GM19468 (cell line): ENCODE measurements around the gene FBXW11.

Experiments used
- ATAC-seq: cut with Tn5 transposase; IDR thresholded peaks from one replicate; pipeline ENCODE4 v1.9.1; 2021; ENCODE audit warnings: mild to moderate bottlenecking, moderate library complexity, moderate number of reproducible peaks; ENCODE audit not compliant: unreplicated experiment; ENCODE audit errors: extremely low read depth

The FBXW11 gene

DNA sequence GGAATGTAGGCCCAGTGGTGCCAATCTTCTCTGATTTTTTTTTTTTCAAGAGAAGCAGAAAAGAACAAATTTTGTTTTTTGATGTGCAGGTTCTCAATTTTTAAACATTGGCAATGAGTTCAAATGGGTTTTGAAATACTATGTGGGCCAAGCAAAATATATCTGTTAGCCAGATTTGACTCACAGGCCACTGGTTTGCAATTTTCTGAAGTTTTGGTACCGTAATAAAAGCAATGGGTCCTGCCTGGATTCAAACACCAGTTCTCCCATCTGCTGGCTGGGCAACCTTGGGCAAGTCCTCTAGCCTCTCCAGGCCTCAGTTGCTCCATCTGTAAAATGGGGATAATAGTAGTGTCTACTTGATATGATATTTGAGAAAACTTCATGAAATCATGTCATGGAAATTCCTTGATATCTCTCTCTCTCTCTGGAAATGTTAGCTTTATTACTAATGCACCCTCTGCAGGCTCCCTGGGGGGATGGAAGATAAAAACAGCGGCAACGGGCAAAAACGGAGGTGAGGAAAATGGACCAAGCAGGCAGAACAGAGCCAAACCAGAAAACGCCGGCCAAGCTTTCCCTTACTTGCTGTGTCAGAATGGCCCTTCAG lies 157.4 kb downstream of the FBXW11 start:
- no peak for ATAC-seq

DNA sequence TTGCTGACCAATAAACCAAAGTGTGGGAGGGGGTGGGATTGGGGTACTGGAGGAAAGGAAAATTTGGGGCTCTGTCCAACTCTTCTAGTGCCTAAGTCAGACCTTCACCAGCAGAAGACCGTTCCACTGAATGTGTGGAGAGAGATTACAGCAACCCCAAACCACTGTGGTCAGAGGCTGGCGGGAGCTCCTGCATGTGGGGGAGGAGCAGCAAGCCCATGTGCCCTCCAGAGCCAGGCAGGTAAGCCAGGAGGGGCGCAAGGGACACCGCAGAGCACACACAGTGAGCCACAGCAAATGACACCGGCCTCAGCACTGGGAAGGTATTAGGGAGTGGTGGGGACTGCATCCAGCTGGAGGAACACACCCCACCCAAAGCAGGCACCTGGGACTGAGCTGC lies 158.0 kb downstream of the FBXW11 start:
- ATAC-seq: no peak

DNA sequence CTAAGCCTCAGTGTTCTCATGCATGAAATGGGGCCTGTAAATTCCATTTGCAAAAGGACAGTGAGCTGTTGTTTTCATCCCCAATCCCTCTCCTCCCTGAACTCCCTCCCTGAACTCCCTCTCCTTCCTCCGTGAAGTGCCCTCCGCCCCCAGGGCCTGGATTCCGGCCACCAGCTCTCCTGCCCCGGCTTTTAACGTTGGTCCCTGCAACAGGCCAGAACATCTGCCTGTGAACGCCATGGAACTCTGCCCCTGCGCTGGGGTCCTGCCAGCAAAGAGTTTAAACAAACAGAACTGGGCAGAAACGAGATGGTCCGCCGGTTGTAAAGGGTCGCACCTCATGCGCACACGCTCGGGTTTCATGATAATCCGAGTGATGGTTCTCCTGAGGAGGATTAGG lies 158.4 kb downstream of the FBXW11 start:
- no peak for ATAC-seq

DNA sequence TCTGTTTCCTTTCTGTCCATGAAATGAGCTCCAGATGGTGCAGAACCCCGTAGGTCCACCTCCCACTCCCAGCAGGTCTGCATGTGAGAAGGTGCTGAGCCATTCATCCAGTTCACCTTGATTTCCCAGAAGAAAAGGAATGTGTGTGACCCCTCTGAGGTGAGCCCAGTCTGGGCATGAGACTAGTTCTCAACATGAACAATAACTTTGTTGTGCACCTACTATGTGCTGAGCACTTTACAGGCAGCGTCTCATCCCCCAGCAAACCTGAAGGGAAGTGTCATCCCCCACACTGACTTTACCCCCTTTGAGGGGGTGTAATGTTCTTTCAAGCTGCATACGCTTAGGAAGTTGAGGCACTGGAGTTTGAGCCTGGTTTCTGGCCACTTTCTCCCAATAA lies 159.4 kb downstream of the FBXW11 start:
- ATAC-seq: no peak

DNA sequence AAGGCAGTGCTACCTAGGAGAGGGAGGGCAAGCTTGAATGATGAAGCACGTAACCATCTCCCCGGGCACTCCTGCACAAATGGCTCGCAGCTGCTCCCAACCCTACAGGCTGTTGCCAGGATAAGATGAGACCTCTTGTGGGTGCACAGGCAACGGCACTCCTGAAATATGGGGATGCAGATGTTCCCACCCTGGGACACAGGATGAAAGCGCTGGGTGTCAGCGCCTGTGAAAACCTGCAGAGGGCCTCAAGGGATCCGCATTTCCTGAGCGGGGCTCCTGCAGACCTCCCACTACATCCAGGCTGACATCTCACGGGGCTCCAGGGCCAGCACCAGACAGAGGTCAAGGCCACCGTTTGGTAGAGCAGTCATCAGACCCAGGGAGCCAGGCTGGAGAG lies 160.1 kb downstream of the FBXW11 start:
- ATAC-seq: no peak

DNA sequence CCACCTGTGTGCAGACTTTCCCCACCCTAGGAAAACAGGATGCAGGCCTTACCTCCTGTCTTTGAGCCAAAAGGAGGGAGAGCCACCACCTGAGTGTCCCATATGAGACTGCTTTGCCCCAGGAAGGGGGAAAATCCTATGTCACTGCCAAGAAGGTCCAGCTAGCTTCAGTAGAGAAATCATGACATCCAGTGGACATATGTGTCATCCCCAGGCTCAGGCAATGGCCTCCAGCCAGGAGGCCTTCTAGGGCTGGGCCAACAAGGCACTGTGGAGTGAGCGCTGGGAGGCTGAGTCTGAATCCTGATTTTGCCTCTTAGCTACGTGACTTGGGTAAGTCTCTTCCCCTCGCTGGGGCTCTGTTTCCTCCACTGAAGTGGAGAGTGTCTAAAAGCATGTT lies 160.6 kb downstream of the FBXW11 start:
- ATAC-seq: no peak

DNA sequence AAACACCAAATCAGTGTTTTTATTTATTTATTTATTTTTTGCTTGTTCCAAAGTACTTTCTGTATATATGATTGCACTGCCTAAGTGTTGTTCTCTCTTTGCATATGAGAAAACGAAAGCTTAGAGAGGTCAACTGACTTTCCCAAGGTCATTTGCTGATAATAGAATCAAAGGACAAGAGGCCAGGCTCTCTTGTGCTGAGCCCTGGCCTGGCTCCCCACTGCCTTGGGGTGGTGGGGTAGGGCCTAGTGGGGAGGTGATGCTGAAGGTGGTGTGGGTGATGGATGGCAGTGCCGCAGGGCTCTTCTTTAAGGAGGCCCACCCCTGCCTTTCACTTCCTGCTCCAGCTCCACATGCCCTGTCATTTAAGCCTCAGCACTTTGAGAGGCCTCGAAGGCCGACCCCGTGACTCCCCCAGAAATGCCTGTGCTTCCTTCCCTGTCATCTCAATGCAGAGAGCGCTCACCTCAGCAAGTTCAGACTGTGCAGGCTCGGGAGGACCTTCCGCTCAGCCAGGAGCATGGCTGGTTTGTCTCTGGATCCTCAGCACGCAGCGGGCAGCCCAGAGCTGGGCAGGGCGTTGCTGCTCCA lies 161.3 kb downstream of the FBXW11 start:
- ATAC-seq: no peak

DNA sequence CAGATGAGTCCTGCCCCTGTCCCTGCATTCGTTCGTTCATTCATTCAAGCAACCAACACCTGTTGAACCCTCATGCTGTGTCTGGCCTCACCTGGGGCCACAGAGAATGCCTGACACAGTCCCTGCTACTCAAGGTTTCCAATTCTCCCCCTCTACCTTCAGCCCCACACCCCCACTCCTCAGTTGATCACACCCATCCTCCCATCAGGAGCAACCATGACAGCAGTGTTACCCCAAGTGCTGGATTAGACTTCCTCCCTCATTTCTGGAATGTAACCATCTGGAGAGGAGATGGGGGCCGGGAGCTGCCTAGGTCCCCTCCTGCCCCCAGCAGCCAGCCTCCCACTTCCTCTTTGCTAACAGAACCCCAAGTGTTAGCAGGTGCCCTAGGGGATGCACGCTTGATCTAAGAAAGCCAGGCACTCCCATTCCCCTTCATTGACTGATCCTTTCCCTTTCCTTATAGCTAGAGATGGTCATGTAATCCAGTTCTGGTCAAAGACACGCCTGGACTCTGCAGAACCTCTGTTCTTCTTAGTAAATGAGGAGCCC lies 163.6 kb downstream of the FBXW11 start:
- no peak for ATAC-seq

DNA sequence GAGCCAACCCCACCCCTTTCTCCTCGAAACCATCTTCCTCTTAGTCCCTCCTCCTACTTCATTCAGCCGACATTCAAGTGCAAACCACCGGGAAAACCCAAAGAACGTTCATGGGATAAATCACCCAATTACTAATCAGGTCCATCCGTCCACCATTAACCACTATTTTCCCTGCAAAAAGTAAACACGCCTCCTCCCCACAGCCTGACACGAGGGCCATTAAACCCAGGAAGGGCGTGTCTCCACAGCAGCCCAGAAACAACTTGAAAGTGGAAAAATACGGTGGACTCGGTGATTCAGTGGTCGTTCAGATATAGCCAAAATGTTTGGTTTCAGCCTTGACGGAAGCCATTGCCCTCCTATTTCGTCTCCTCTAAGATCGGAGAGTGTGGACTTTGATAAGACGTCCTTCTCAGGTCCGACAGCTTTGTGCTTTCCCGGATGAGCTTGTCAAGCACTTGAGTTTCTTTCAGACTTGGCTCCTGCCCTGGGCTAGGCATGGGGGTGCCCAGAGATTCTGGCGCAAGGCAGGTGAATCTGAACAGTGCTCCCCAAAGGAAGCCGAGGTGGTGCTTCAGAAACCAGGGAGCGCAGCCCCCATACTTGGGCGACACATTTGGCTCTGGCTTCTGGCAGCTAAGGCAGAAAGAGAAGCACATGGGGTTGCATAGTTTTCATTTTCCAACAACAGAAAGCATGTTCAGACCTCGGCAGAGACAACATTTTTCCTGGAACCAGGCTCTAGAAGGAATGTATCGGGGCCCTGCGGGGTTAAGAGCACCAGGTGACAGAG lies 164.3 kb downstream of the FBXW11 start:
- ATAC-seq: no peak

DNA sequence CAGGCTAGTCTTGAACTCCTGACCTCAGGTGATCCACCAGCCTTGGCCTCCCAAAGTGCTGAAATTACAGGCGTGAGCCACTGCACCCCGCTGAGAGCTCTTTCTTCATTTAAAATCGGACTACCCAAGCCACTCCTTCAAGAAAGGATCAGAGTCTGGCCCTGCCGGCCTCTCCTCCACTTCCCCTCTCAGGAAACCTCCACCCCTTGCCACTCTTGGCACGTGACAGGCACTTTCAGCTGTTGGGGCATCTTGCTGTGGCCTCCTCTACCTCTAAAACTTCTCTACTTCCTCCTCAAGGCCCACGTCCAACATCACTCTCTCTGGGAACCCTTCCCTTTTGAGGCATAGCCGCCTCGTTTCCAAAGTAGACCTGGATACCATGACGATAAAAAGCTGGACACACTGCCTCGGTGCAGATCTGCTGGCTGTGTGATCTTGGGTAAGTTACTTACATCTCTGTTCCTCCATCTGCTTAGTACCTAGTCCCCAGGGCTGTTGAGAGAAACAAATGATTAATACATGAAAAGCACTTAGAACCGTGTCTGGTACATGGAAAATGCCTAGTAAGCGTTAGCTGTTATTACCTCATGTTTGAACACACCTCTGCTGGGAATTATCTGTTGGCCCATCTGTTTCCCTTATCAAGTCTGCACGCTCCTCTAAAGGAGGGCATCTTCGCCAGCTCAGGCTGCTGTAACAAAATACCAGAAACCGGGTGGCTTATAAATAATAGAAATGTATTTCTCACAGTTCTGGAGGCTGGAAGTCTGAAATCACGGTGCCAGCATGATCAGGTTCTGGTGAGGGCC lies 165.5 kb downstream of the FBXW11 start:
- no peak for ATAC-seq

DNA sequence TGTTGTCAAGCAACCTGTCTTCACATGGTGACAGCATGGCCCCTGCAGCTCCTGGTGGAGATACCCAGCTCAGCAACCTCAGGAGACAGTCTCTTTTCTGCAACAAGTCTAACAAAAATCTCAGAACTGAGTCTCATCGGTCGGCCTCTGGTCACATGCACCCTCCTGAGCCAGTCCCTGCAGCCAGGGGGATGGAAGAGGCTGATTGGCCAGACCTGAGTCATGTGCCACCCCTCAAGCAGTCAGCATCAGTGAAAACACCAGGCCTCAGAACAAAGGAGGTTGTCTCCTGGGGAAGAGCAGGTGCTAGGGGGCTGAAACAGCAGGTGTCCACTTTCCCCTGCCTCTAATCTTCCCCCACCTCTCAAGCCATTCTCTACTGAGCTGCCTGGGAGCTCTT lies 166.4 kb downstream of the FBXW11 start:
- ATAC-seq: no peak

DNA sequence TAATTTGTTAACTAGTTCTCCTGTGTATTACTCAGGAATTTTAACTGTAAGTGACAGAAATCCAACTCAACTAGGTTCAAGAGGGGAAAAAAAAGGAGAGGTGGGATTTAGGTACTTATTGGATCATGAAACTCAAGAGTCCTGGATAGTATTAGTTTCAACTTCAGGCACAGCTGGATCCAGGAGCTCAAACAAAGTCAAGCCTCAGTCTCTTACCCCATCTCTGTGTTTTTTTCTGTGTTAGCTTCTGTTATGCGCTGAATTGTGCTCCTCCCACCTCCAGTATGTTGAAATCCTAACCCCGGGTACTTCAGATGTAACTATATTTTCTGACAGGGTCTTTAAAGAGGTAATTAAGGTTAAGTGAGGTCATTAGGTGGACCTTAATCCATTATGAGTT lies 167.3 kb downstream of the FBXW11 start:
- no peak for ATAC-seq

DNA sequence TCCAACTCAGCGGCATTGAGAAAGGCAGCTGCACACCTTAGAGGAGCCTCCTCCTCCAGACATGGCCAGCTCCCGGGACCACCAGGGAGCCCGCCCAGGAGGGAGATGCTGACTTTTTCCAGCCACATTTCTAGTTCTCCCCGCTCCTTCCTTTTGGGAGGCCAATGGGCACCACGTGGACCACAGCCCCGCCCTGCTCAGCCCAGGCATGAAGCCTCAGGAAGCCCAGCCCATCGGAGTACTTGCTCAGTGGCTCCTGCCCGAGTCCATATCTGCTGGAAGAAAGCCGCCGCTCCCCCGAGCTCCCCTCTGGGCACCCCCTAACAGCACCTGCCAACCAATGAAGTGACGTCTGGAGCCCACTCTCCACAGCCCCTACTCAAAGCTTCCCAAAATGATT lies 168.4 kb downstream of the FBXW11 start:
- no peak for ATAC-seq

DNA sequence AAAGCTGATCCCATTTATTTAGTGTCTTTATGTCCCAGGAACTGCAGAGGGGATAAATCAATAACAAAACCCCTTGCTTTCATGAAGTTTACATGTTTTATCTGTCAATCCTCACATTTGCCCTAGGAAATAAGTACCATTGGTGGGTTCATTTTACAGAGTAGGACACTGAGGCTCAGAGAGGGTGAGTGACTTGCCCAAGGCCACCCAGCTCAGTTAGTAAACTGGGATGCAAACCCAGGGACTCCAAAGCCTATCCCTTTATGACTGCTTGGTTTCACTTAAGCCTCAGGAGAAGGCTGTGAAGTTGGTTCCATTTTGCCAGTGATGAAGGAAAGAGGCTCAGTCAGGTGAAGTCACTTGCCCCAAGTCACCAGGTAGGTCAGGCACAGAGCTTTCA lies 168.9 kb downstream of the FBXW11 start:
- ATAC-seq: no peak

DNA sequence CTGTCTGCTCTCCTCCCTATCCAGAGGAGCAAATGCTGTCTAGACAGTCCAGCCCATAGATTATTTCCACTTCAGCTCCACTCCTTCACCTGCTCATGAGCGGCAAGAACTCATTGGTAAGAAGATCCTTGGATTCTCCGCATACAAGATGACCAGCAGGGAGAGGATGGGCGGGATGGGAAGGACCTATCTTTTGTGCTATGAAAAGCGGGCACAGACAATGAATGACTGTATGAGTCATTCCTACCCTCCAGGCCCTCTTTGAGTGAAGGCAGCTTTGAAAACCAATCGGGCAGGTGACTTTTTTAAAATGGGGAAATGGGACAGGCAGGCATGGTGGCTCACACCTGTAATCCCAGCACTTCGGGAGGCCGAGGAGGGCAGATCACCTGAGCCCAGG lies 171.4 kb downstream of the FBXW11 start:
- ATAC-seq: no peak

DNA sequence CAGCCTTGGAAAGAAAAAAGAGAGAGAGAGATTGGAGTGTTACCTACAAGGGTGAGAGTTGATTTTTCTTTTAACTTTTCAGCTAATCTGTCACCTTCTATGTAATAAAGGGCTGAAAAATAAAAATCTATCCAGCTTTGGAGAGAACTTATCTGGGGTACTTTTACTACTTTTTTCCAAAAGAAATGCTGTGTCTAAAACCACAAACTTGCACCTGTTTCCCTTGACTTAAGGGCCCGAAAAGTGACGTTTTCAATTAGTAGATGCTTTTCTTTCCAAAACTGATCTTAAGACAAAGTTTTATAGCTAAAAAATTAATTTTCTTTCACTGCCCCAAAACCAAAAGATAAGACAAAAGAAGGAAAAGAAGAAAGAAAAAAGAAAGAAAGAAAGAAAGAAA lies 172.0 kb downstream of the FBXW11 start:
- no peak for ATAC-seq

DNA sequence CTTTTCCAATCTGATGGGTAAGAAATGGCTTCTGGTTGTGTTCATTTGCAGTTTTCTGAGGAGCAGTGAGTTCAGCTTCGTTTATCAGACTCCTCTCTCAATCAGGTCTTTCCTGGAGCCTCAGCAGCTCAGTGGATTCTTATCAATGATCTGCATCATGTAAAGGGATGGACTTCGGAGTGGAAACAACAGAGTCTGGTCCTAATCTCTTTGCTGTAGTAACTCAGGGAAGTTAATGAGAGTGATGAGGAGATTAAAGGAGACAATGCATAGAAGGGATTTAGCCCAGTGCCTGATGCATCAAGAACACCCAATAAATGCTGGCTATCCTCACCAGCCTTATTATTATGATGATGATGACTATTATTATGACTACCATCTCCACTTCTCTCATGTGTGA lies 173.7 kb downstream of the FBXW11 start:
- ATAC-seq: no peak

DNA sequence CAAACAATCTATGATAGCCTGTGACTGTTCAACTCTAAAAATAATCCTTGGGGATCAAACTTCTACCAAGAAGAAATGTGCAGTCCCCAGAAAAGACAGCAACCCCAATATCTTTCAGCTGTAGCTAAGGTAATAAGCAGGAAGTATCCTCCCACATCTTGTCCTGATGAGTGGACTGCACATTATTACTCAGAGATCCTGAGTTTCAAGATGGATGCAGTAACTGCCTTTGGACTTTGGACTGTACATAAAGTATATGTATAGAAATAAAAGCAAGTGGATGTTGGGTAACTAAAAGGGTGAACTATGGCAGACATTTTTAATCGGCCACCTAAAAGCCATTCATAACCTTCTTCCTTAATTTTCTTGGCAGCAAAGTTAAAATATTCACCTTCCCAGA lies 175.8 kb downstream of the FBXW11 start:
- no peak for ATAC-seq

DNA sequence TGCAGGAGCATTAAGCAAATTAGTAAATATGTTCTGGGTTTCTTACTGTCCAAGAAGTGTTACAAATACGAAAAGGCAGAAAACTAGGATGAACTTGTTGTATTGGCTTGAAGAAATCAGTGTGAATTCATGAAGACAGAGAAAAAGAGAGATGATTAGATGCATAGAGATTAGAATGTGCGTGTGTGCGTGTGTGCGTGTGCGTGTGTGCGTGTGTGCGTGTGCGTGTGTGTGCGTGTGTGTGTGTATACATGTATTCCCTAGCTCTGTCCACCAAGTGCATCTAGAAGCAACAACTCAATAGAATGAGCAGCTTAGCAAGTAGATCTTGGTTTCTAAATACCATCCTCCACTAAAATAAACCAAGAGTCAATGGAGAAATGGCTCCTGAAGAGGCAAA lies 179.3 kb downstream of the FBXW11 start:
- ATAC-seq: no peak

DNA sequence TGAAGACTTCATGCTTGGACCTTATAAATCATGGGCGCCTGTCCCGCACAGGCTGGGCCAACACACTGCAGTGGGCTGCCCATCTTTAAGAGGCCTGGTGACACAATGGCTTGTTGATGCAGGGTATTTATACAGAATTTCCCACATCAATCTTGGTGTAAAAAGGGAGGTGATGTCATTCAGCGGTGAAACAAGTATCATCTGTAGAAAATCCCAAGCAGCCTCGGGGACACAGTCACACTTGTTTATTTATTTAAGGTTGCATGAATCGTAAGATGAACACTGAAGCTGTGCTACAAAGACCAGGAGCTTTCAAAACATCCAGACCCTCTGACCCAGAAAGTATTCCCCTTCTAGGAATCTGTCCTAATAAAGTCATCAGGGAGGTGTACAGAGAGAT lies 180.3 kb downstream of the FBXW11 start:
- no peak for ATAC-seq

DNA sequence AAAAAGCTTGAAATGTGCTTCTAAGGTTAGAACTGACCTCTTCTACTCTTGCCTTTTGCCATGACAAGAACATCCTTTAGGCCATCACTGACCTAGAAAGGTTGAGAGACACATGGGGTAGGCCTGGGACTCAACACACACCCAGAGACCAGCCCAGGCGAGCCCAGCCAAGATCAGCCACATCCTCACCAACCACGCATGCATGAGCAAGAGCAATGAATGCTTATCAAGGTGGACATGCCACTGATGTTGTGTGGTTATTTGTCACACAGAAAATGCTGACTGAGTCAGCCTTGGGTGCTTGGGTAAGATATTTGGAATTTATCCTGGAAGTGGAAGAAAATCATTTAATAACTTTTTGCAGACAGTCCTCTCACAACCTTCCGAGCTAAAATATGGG lies 181.4 kb downstream of the FBXW11 start:
- no peak for ATAC-seq
